GM19099 (cell line): ENCODE data around the gene PATE4.

Experiments used
- POLR2A ChIP-seq: IDR thresholded peaks from 3 replicates; pipeline ENCODE4 v1.6.1; 2011; ENCODE audit warnings: low read depth; ENCODE audit not compliant: insufficient read length; ENCODE audit errors: extremely low read depth

The PATE4 gene, protein sequence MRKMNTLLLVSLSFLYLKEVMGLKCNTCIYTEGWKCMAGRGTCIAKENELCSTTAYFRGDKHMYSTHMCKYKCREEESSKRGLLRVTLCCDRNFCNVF

GRCh38 chr11:125833016-125833415 lies at the start of gene PATE4:
Gene PATE4 (plus strand): TSS chr11:125833316. CDS start chr11:125833360, 44 bp downstream.
- TF ChIP-seq POLR2A: no peak

- no peak for TF ChIP-seq POLR2A
Observed at GRCh38 chr11:125784678-125785077, 48.4 kb upstream of the PATE4 start.

DNA sequence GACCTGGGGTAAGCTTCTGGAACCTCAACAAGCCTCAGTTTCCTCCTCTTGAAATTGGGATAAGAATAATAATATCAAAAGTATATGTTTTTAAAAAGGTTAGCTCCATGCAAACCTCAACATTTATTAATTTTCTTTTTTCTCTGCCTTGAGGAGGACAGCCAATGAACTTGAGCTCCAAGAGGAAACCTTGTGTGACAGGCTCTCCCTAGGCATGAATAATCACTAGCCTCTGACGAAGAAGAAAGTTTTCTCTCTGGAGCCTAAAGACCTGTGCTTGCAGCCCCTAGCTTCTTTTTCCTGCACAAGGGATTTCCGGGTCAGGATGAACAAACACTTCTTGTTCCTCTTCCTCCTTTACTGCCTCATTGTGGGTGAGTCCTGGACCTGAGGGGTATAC lies 45.3 kb upstream of the PATE4 start, which contains the start of gene PATE3:
Gene PATE3 (plus strand): TSS at position 301 of the 400 bp plus-strand sequence. CDS start 25 bp downstream, at position 326.
- TF ChIP-seq POLR2A: no peak

GRCh38 chr11:125790825-125791224 lies 42.3 kb upstream of the PATE4 start:
- TF ChIP-seq POLR2A: no peak

DNA sequence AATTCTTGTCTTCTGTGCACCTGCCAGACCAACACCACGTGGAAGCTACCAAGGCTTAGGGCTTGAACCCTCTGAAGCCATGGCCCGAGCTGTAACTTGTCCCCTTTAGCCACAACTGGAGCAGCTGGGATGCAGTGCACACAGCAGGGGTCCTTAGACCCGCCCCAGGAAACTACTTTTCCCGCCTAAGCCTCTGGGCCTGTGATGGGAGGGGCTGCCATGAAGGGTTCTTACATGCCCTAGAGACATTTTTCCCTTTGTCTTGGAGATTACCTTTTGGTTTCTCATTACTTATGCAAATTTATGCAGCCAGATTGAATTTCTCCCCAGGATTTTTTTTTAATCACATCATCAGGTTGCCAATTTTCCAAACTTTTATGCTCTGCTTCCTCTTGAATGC lies 35.5 kb upstream of the PATE4 start:
- TF ChIP-seq POLR2A: no peak

DNA sequence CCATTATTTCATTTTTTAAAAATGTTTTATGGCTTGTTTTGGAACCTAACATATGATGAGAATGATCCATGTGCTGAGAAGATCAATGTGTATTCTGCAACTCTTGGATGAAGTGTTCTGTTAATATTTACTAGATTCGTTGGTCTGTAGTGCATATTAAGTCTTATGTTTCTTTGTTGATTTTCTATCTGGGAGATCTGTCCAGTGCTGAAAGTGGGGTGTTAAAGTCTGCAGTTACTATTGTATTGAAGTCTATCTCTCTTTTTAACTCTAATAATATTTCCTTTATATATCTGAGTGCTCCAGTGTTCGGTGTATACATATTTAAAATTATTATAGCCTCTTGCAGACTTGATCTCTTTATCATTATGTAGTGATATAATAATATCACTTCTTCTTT lies 33.3 kb upstream of the PATE4 start:
- no peak for TF ChIP-seq POLR2A

- no peak for TF ChIP-seq POLR2A
Observed at GRCh38 chr11:125802387-125802786, 30.7 kb upstream of the PATE4 start.

DNA sequence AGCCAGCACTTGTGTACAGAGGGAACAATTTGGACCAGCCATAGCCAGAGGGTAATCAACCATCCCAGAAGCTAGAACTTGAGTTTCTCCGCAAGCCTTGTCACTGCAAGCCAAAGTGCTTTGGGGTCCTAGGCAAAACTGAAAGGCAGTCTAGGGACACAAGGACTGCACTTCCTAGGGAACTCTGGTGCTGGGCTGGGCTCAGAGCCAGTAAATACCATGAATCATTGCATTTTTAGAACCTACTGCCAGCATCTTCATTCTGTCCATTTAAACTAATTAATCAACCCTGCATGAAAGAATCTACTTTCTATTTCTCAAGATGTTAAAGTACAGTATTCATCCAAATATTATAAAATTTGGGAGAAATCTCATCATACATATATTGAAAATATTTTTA lies 25.2 kb upstream of the PATE4 start:
- TF ChIP-seq POLR2A: no peak

DNA sequence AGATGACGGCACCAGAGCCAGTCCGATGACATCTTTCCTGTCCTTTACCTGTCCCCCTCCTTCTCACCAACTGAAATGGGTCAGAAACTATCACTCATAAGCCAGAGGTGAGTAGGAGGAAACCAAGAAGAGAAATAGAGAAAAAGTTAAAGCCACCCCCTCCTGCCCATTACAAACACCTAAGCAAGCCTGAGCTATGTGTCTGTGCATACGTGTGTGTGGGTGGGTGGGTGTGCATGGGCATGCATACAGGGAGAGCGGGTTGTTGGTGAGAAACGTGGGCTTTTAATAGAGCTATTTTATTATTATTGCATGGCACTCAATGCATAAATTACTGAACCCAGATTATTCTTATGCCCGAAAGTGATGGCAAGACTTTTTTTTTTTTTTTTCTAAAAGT lies 2.6 kb downstream of the PATE4 start:
- no peak for TF ChIP-seq POLR2A

DNA sequence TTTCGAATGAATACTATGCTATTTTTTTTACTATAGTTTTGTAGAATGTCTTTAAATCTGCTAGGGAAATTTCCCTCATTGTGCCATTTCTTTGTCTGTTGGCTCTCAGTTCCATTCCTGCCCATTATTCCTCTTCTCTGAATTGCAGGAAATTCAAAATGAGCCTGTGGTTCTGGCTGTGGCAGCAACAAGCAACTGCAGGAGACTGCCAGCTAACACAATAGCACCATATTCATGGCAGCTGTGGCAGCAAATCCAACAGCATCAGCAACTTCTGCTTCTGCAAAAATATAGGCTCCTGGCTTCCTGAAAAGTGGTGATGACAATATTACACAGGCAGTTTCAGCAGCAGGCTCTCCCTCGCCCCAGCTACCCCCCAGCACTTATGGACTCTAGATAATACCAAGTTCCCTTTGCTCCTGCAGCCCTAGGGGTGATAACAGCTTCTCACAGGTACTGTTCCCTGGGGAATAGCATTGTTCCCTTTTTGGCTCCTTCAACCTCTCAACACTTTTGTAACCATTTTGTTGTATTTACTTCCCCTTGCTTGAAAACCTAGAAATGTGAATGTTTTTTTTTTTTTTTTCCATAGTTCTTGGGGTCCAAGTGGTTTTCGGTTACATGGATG lies 9.3 kb downstream of the PATE4 start:
- TF ChIP-seq POLR2A: no peak

DNA sequence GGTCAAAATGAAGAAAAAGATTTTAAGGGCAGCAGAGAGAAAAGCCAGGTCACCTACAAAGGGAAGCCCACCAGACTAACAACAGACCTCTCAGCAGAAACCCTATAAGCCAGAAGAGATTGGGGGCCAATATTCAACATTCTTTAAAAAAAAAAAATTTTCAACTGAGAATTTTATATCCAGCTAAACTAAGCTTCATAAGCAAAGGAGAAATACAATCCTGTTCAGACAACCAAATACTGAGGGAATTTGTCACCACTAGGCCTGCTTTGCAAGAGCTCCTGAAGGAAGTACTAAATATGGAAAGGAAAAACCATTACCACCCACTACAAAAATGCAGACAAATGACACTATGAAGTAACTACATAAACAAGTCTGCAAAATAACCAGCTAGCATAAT lies 13.1 kb downstream of the PATE4 start:
- no peak for TF ChIP-seq POLR2A

DNA sequence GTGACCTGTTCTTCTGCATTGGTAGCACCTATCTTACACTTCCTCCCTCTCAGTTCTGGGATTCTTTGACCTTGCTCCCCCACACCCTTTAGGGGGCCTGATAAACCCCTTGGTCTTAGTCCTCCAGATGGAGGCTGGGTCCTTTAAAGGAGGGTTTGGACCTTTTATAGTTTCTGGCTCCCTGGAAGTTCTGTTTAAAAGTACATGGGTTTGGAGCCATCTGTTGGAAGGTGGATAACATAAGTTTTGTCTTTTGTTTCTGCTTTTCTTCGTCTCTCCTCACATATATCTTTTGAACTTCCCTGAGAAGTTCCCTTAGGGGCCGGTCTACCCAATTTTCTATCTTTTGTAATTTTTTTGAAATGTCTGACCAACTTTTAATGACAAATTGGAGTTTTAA lies 36.4 kb downstream of the PATE4 start:
- TF ChIP-seq POLR2A: no peak

GRCh38 chr11:125871391-125872137 lies 38.4 kb downstream of the PATE4 start:
- TF ChIP-seq POLR2A: no peak

- TF ChIP-seq POLR2A: no peak
Observed at GRCh38 chr11:125872138-125872491, 39.0 kb downstream of the PATE4 start.

DNA sequence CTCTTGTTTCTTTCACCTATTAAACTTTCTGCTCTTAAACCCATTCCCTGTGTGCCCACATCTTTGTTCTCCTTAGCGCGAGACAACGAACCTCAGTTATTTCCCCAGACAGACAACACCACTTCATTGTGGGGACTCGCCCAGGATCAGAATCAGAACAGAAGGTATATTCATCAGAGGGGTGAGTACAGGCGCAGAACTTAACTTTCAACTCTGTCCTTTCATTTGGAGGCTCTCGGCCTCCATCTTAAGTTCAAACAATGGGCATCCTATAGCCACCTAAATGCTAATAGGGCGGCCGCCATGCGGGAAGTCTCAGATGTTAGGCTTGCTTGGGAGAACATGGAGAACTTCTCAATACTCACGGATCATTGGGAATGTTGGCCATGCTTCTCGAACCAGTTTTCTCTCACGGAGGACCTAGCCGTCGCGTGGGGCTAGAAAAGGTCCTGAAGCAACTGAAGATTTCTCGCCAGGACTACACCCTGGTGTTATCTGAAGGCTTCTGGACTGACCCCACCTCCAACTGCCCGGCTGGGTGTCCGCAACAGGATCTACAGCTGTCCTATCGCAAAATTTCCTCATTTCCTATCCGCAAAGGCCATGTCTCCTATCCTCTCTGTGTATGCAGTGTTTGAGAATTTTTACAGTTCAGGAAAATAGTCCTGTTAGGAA lies 40.9 kb downstream of the PATE4 start:
- no peak for TF ChIP-seq POLR2A
